Neural crest cell (in vitro differentiated cells): ENCODE data around the gene CXCL16. TPM values are rescaled to one million over a fixed set of nuclear protein-coding genes. Genes with fewer than 3 reads are reported as not detected.

Experiments used
- DNase-seq: peaks from one replicate; pipeline ENCODE4 v3.0.0; 2021; ENCODE audit warnings: low read depth, mixed read lengths, low spot score
- H3K27ac Mint-ChIP-seq: one replicate; pipeline ENCODE4 v1.8.0; 2021; ENCODE audit warnings: mild to moderate bottlenecking, mixed read lengths; ENCODE audit not compliant: unreplicated experiment
- H3K27me3 Mint-ChIP-seq: 2 replicates; pipeline ENCODE4 v1.8.0; 2021; ENCODE audit warnings: low read depth, mild to moderate bottlenecking, mixed read lengths
- H3K36me3 Mint-ChIP-seq: 2 replicates; pipeline ENCODE4 v1.8.0; 2021; ENCODE audit warnings: low read depth, mild to moderate bottlenecking, mixed read lengths
- H3K4me1 Mint-ChIP-seq: 2 replicates; pipeline ENCODE4 v1.8.0; 2021; ENCODE audit warnings: mixed read lengths
- H3K4me3 Mint-ChIP-seq: one replicate; pipeline ENCODE4 v1.8.0; 2021; ENCODE audit warnings: mild to moderate bottlenecking, mixed read lengths
- H3K9me3 Mint-ChIP-seq: 2 replicates; pipeline ENCODE4 v1.8.0; 2021; ENCODE audit warnings: mixed read lengths
- total RNA-seq: library from RNA; stranded (reverse); gene quantifications from 2 replicates; pipeline ENCODE4 v1.2.1, GENCODE V29; 2021
- TF ChIP-seq, protein P1 (sequence below): fragments of 200-600 bp; sonication (generic); conservative IDR thresholded peaks from 2 replicates; pipeline ENCODE4 v1.5.0; 2021; ENCODE audit warnings: antibody characterized with exemption, mild to moderate bottlenecking

Gene CXCL16
- total RNA-seq, 1 donor from 2014 or later, result not detected

DNA sequence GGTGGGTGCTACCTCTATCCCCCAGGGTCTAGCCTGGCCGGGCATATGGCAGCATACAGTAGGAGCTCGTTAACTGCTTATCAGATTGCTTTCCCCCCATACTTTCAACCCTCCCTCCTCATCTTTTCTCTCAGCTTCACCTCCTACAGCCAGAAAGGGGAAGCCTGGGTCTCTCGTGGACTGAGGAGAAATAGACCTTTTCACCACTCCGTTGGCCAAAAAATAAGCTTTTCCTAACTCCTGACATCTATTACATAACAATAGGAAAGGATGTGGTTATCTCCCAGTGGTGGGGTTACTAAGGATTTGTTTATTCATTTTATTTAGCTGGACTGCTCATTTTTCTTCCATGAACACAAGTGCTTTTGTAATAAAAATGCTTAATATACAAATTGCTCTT, 9.0 kb upstream of the CXCL16 start:
- Mint-ChIP-seq H3K4me3 (no peak overlapping the region), H3K27me3 (peaks cover 88% of the 10 kb centered on the region), H3K9me3 (no peaks in the 10 kb centered on the region), H3K4me1 (peaks cover 8% of the 10 kb centered on the region), H3K36me3 (no peaks in the 10 kb centered on the region), H3K27ac (no peak overlapping the region)
- no peak for DNase-seq
- TF ChIP-seq, protein P1, sequence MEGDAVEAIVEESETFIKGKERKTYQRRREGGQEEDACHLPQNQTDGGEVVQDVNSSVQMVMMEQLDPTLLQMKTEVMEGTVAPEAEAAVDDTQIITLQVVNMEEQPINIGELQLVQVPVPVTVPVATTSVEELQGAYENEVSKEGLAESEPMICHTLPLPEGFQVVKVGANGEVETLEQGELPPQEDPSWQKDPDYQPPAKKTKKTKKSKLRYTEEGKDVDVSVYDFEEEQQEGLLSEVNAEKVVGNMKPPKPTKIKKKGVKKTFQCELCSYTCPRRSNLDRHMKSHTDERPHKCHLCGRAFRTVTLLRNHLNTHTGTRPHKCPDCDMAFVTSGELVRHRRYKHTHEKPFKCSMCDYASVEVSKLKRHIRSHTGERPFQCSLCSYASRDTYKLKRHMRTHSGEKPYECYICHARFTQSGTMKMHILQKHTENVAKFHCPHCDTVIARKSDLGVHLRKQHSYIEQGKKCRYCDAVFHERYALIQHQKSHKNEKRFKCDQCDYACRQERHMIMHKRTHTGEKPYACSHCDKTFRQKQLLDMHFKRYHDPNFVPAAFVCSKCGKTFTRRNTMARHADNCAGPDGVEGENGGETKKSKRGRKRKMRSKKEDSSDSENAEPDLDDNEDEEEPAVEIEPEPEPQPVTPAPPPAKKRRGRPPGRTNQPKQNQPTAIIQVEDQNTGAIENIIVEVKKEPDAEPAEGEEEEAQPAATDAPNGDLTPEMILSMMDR, result no peak

DNA sequence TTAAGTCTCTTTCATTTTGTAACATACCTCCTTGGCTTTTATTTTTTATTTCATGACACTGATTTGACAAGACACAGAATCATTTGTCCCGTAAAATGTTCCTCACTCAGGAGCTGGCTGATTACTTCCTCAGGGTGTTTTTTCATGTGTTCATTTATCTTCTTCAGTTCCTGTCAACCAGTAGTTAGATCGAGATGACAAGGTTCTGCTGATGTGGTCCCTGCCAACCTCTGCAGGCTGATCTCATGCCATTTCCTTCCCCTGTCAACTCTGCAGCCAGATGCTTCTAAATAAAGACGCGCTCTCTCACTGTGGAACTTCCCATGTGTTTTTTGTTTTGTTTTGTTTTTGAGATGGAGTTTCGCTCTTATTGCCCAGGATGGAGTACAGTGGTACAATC, 8.1 kb upstream of the CXCL16 start:
- TF ChIP-seq, protein P1, result no peak
- H3K27ac Mint-ChIP-seq, result no peak overlapping the region
- H3K4me1 Mint-ChIP-seq, result peaks cover 8% of the 10 kb centered on the region
- H3K36me3 Mint-ChIP-seq, result no peaks in the 10 kb centered on the region
- H3K27me3 Mint-ChIP-seq, result peaks cover 92% of the 10 kb centered on the region
- H3K4me3 Mint-ChIP-seq, result no peak overlapping the region
- no peaks in the 10 kb centered on the region for H3K9me3 Mint-ChIP-seq
- DNase-seq, result no peak

DNA sequence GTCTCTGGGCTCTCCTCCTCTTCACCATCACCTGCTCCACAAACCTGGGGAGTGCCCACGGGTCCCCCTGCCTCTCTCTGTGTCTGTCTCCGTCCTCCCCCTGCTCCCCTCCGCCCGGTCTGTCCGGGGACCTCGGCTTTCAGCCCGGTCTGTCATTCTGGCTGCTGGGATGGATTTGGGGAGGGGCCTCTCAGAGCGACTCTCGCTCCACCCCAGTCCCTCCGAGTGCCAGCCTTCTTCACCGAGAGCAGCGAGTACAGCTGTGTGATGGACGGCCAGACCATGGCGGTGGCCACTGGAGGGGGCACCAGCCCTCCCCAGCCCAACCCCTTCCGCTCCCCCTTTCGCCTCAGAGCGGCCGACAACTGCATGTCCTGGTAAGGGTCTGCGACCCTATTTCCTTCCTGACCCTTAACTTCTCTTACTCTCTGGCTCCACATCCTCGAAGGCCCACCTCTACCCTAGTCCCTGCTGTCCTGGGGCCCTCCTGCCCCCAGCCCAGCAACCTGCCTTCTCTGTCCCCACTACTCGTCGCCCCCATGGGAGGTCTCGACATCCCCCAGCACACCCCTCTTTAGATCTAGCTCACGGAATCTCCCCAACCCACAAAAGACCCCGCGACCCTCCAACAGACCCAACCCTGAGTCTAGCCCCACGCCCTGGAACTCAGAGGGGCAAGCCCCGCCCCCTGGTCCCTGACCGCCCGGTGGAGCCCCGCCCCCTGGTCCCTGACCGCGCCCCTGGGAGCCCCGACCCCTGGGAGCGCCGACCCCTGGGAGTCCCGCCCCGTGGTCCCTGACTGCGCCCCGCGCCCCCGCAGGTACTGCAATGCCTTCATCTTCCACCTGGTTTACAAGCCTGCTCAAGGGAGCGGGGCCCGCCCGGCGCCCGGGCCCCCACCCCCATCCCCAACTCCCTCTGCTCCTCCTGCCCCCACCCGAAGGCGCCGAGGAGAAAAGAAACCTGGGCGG, 5.6 kb upstream of the CXCL16 start:
- Mint-ChIP-seq H3K9me3 (no peaks in the 10 kb centered on the region), H3K4me1 (peaks cover 9% of the 10 kb centered on the region), H3K4me3 (peak overlapping the region; percentile 51), H3K36me3 (no peaks in the 10 kb centered on the region), H3K27ac (peak overlapping the region; percentile 4), H3K27me3 (peaks cover 94% of the 10 kb centered on the region)
- TF ChIP-seq, protein P1, result no peak
- peak; percentile 12 for DNase-seq

DNA sequence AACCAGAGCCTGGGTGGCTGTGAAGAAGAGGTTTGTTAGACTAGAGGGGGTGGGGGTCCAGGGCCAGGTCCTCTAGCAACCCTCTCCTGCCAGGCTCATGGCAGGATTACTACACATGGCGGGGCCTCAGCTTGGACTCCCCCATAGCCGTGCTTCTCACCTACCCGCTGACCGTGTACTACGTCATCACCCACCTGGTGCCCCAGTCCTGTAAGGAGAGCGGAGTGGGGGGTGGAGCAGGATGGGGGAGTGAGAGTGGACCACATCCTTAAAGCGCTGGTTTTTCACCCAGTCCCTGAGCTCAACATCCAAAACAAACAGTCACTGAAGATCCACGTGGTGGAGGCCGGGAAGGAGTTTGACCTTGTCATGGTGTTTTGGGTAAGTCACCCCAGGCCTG, 4.2 kb upstream of the CXCL16 start:
- Mint-ChIP-seq H3K4me3 (no peak overlapping the region), H3K4me1 (peaks cover 13% of the 10 kb centered on the region), H3K27me3 (peaks cover 92% of the 10 kb centered on the region), H3K9me3 (no peaks in the 10 kb centered on the region), H3K27ac (no peak overlapping the region), H3K36me3 (no peaks in the 10 kb centered on the region)
- TF ChIP-seq, protein P1, result no peak
- DNase-seq, result no peak

DNA sequence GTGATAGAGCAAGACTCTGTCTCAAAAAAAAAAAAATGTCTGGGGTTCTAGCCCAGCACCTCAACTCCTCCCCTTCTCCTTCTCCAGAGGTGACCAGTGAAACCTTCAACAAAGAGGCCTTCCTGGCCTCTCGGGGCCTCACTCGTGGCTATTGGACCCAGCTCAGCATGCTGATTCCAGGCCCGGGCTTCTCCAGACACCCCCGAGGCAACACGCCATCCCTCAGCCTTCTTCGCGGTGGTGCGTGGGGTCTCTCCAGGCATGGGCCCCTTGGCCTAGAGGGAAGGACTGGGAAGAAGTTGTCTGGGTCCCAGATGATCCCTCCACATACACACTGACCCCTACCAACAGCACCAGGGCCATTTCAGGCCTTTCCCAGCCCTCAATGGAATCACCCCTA, 3.5 kb upstream of the CXCL16 start:
- H3K4me3 Mint-ChIP-seq, result no peak overlapping the region
- TF ChIP-seq, protein P1, result no peak
- no peaks in the 10 kb centered on the region for H3K36me3 Mint-ChIP-seq
- DNase-seq, result no peak
- peaks cover 92% of the 10 kb centered on the region for H3K27me3 Mint-ChIP-seq
- peaks cover 18% of the 10 kb centered on the region for H3K4me1 Mint-ChIP-seq
- H3K27ac Mint-ChIP-seq, result no peak overlapping the region
- H3K9me3 Mint-ChIP-seq, result no peaks in the 10 kb centered on the region
